HepG2 (cell line): ENCODE measurements around the gene ATRX. TPM values are rescaled to one million over a fixed set of nuclear protein-coding genes. Genes with fewer than 3 reads are reported as not detected.

Source experiments
- ATAC-seq: fragments of 200-7000 bp; cut with Tn5 transposase; 3 replicates; pipeline ENCODE4 v1.9.1; 2020; ENCODE audit warnings: mild to moderate bottlenecking, moderate library complexity
- BruUV-seq: library from RNA; stranded (reverse); fragments of 400-500 nt; replicated peaks from 2 replicates; lab custom pipeline; 2021; lab: Mats Ljungman, UMichigan
- CTCF ChIA-PET: fragments of 300-600 bp; formaldehyde crosslinking; extraction: SDS; loops from one replicate; lab custom pipeline; 2021; ENCODE audit warnings: low total read pairs, inconsistent platforms, low intra/inter-chr PET ratio; lab: Yijun Ruan, JAX
- POLR2A ChIA-PET: fragments of 350-600 bp; sonication (Branson Sonifier 250); formaldehyde crosslinking; loops from one replicate; lab custom pipeline; 2020; ENCODE audit warnings: antibody characterized with exemption, inconsistent platforms; lab: Yijun Ruan, JAX
- DNase-seq: peaks from one replicate; pipeline ENCODE4 v3.0.0-alpha.2; 2015; ENCODE audit warnings: low spot score
- FAIRE-seq: peaks from 3 replicates; lab custom pipeline; 2011; peaks lifted over from hg19 to GRCh38; lab: Jason Lieb, UNC
- H2AFZ ChIP-seq: one replicate; pipeline ENCODE4 v1.6.1; 2011; ENCODE audit warnings: low read length, inconsistent platforms
- H3K27ac ChIP-seq: fragments of 300-600 bp; 3 replicates; pipeline ENCODE4 v1.8.0; 2011; ENCODE audit warnings: mixed run types, mild to moderate bottlenecking, mixed read lengths, low read length, inconsistent platforms; ENCODE audit not compliant: insufficient read depth; ENCODE audit errors: extremely low read length
- H3K27me3 ChIP-seq, 2 experiments: fragments of 200-600 bp in 1 of 2; 2 replicates in 1 of 2; 3 replicates in 1 of 2; pipeline versions ENCODE4 v1.6.0 to v1.8.0; 2011; ENCODE audit warnings: low read length in 2 of 2, mild to moderate bottlenecking in 2 of 2, moderate library complexity in 2 of 2, inconsistent platforms in 1 of 2; ENCODE audit not compliant: insufficient read depth in 2 of 2, control insufficient read depth in 1 of 2
- H3K36me3 ChIP-seq, 2 experiments: fragments of 200-600 bp in 1 of 2; replicated peaks in 1 of 2; 2 replicates in 1 of 2; 3 replicates in 1 of 2; pipeline versions ENCODE4 v1.5.1 to v1.8.0; 2011; ENCODE audit warnings: low read length in 2 of 2, inconsistent platforms in 1 of 2; ENCODE audit not compliant: insufficient read depth in 2 of 2, control insufficient read depth in 1 of 2
- H3K4me1 ChIP-seq: 2 replicates; pipeline ENCODE4 v1.5.1; 2012; ENCODE audit warnings: low read length, inconsistent platforms; ENCODE audit not compliant: insufficient read depth
- H3K4me2 ChIP-seq: 2 replicates; pipeline ENCODE4 v1.6.0; 2011; ENCODE audit warnings: low read depth, low read length, inconsistent platforms
- H3K4me3 ChIP-seq, 3 experiments: fragments of 200-600 bp in 1 of 3; sonication (generic), shearing (Covaris generic) in 1 of 3; replicated peaks in 1 of 3; 2 replicates each; pipeline ENCODE4 v1.5.1; 2011 to 2016; ENCODE audit warnings: low read length in 3 of 3, inconsistent platforms in 2 of 3, low read depth in 2 of 3, mild to moderate bottlenecking in 2 of 3, control low read depth in 1 of 3, mixed read lengths in 1 of 3; ENCODE audit not compliant: insufficient read depth in 1 of 3
- H3K79me2 ChIP-seq: one replicate; pipeline ENCODE4 v1.6.1; 2011; ENCODE audit warnings: low read length, inconsistent platforms; ENCODE audit not compliant: insufficient read depth
- H3K9ac ChIP-seq: 2 replicates; pipeline ENCODE4 v1.6.0; 2011; ENCODE audit warnings: mild to moderate bottlenecking, low read depth, low read length, inconsistent platforms; ENCODE audit not compliant: insufficient read depth
- H3K9me3 ChIP-seq: 2 replicates; pipeline ENCODE4 v1.5.1; 2012; ENCODE audit warnings: mild to moderate bottlenecking, low read length
- H4K20me1 ChIP-seq: 2 replicates; pipeline ENCODE4 v1.6.0; 2011; ENCODE audit warnings: inconsistent platforms, mild to moderate bottlenecking, low read length, moderate library complexity; ENCODE audit not compliant: insufficient read depth
- DPF2 ChIP-seq: sonication (generic); formaldehyde crosslinking; IDR thresholded peaks from 2 replicates; pipeline ENCODE4 v1.4.0; 2020; ENCODE audit warnings: mild to moderate bottlenecking, low read depth, missing genetic modification reagents, borderline replicate concordance
- FOXJ3 ChIP-seq: sonication (generic); formaldehyde crosslinking; IDR thresholded peaks from 2 replicates; pipeline ENCODE4 v1.4.0; 2020; ENCODE audit warnings: missing genetic modification reagents, mild to moderate bottlenecking, borderline replicate concordance
- SPEN ChIP-seq: sonication (generic); formaldehyde crosslinking; IDR thresholded peaks from 2 replicates; pipeline ENCODE4 v1.5.1; 2020; ENCODE audit warnings: low read depth, mild to moderate bottlenecking, missing genetic modification reagents
- ZNF143 ChIP-seq: sonication (generic); formaldehyde crosslinking; IDR thresholded peaks from 2 replicates; pipeline ENCODE4 v1.4.0; 2020; ENCODE audit warnings: missing genetic modification reagents
- WGBS: methylation state at CpG from one replicate; pipeline ENCODE4 v1.1.6; 2017; ENCODE audit warnings: low lambda C conversion rate; 5-methylcytosine and 5-hydroxymethylcytosine counted together
- in situ Hi-C: cut with HindIII; loops from 2 replicates; pipeline ENCODE4 v1.10.0; 2017; ENCODE audit warnings: low pct_unique_long_range_greater_than_20kb; ENCODE audit not compliant: extremely low pct_ligation_motif_present
- intact Hi-C: fragments of 100-400 bp; cut with micrococcal nuclease; formaldehyde crosslinking; loops from one replicate; pipeline ENCODE4 v1.10.0; 2022; ENCODE audit not compliant: unreplicated experiment
- polyA plus RNA-seq, 8 experiments: library from polyadenylated mRNA; depleted of rRNA in 3 of 8; stranded (reverse) in 7 of 8; unstranded in 1 of 8; fragments of >200 nt; fragmentation: Illumina TruSeq in 4 of 8; extraction: Trizol in 4 of 8; gene quantifications; 2 replicates each; pipeline versions ENCODE4 v1.2.1 to v1.2.3, GENCODE V29; 2011 to 2016; ENCODE audit warnings: low read depth in 4 of 8, missing spikeins in 1 of 8, mixed read lengths in 1 of 8; ENCODE audit not compliant: insufficient read depth in 1 of 8
- total RNA-seq, 5 experiments: library from RNA; depleted of rRNA; stranded (reverse); fragments of >200 nt; fragmentation: Illumina TruSeq; extraction: Trizol; gene quantifications; 2 replicates each; pipeline ENCODE4 v1.2.3, GENCODE V29; 2016; ENCODE audit warnings: low read depth in 1 of 5
- TF ChIP-seq, protein P1 (sequence below): sonication (generic); formaldehyde crosslinking; IDR thresholded peaks from 2 replicates; pipeline ENCODE4 v1.9.0; 2021; ENCODE audit warnings: missing genetic modification reagents, mild to moderate bottlenecking, borderline replicate concordance
- TF ChIP-seq, protein P2 (sequence below): sonication (generic); formaldehyde crosslinking; IDR thresholded peaks from 2 replicates; pipeline ENCODE4 v1.5.0; 2020; ENCODE audit warnings: mild to moderate bottlenecking, missing genetic modification reagents, moderate library complexity

ATRX gene
- total and polyA plus RNA-seq, 2 of the 13 experiments (the other 11 are each of a cell fraction or from before 2014, with no cell fraction given), result 26.1 to 44.5 TPM

DNA sequence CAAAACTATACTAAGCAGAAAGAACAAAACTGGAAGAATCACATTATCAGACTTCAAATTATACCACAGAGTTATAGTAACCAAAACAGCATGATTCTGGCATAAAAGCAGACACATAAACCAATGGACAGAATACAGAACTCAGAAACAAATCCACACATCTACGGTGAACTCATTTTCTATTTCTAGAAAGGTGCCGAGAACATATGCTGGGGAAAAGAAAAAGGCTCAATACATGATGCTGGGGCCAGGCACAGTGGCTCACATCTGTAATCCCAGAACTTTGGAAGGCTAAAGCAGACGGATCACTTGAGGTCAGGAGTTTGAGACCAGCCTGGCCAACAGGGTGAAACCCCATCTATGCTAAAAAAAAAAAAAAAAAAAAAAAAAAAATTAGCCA, 52.7 kb downstream of the ATRX start:
- H2AFZ ChIP-seq, result no peak overlapping the region
- TF ChIP-seq ZNF143 (no peak), SPEN (no peak), FOXJ3 (CRISPR knock-in tag) (no peak), DPF2 (CRISPR knock-in tag) (no peak)
- TF ChIP-seq, protein P1, sequence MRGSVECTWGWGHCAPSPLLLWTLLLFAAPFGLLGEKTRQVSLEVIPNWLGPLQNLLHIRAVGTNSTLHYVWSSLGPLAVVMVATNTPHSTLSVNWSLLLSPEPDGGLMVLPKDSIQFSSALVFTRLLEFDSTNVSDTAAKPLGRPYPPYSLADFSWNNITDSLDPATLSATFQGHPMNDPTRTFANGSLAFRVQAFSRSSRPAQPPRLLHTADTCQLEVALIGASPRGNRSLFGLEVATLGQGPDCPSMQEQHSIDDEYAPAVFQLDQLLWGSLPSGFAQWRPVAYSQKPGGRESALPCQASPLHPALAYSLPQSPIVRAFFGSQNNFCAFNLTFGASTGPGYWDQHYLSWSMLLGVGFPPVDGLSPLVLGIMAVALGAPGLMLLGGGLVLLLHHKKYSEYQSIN (CRISPR knock-in tag), result no peak
- TF ChIP-seq, protein P2, sequence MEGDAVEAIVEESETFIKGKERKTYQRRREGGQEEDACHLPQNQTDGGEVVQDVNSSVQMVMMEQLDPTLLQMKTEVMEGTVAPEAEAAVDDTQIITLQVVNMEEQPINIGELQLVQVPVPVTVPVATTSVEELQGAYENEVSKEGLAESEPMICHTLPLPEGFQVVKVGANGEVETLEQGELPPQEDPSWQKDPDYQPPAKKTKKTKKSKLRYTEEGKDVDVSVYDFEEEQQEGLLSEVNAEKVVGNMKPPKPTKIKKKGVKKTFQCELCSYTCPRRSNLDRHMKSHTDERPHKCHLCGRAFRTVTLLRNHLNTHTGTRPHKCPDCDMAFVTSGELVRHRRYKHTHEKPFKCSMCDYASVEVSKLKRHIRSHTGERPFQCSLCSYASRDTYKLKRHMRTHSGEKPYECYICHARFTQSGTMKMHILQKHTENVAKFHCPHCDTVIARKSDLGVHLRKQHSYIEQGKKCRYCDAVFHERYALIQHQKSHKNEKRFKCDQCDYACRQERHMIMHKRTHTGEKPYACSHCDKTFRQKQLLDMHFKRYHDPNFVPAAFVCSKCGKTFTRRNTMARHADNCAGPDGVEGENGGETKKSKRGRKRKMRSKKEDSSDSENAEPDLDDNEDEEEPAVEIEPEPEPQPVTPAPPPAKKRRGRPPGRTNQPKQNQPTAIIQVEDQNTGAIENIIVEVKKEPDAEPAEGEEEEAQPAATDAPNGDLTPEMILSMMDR, result no peak
- TF ChIP-seq, all 625 proteins: peak for 0
- no TSS peak for BruUV-seq
- DNase-seq (no peak), FAIRE-seq (no peak), ATAC-seq (no peak)
- in situ Hi-C loops (no loop called here), intact Hi-C loops (loop anchor here (5.0 kb wide), 1 partner anchor 54 kb away; the partner anchor contains the start of gene ATRX)
- Histone ChIP-seq H3K27me3 (no peaks in the 10 kb centered on the region), H3K4me2 (no peak overlapping the region), H3K9me3 (no peaks in the 10 kb centered on the region), H3K4me1 (peaks cover 19% of the 10 kb centered on the region), H3K27ac (no peak overlapping the region), H3K9ac (no peak overlapping the region), H4K20me1 (peaks cover 24% of the 10 kb centered on the region; the same call in 1 of the 2 replicates), H3K36me3 (no peaks in the 10 kb centered on the region), H3K4me3 (no peak overlapping the region), H3K79me2 (peaks cover 45% of the 10 kb centered on the region)
- CTCF ChIA-PET, result no interaction called here
- POLR2A ChIA-PET, result no interaction called here
- WGBS, result 91% methylated on average over 3 of the region's 3 CpGs
